ENCODE results near the gene AFF3.
A peak's percentile ranks its signal among the peaks of the same experiment; 100 is the strongest.

AFF3 gene

GRCh38 chr2:99656994-99657393 lies 485.4 kb downstream of the AFF3 start:
- TF ChIP-seq BACH2 (CRISPR knock-in tag; IDR thresholded peaks at IDR 0.05; ENCODE audit: borderline replicate concordance) (no peak), PPARA (CRISPR knock-in tag; IDR thresholded peaks at IDR 0.05; ENCODE audit: borderline replicate concordance) (no peak), TSHZ2 (CRISPR knock-in tag; IDR thresholded peaks at IDR 0.05) (0 out of 2 replicates have a peak, but pooled peaks have one; percentile 40), RARB (CRISPR knock-in tag; IDR thresholded peaks at IDR 0.05) (no peak), OSR1 (CRISPR knock-in tag; IDR thresholded peaks at IDR 0.05) (no peak), TOX (CRISPR knock-in tag; IDR thresholded peaks at IDR 0.05; ENCODE audit: borderline replicate concordance) (no peak), CSDC2 (CRISPR knock-in tag; IDR thresholded peaks at IDR 0.05) (no peak), POU6F1 (CRISPR knock-in tag; IDR thresholded peaks at IDR 0.05; ENCODE audit: borderline replicate concordance, low read depth) (no peak), ZNF565 (CRISPR knock-in tag; conservative IDR thresholded peaks at IDR 0.05; ENCODE audit: low read depth) (no peak), SNAI2 (CRISPR knock-in tag; IDR thresholded peaks at IDR 0.05) (0 out of 2 replicates have a peak, but pooled peaks have one; percentile 22), GLIS3 (CRISPR knock-in tag; IDR thresholded peaks at IDR 0.05) (no peak), TCF4 (CRISPR knock-in tag; IDR thresholded peaks at IDR 0.05; ENCODE audit: borderline replicate concordance) (peak; percentile 46), CREB5 (CRISPR knock-in tag; IDR thresholded peaks at IDR 0.05; ENCODE audit: low read depth) (no peak), ISL1 (CRISPR knock-in tag; IDR thresholded peaks at IDR 0.05) (0 out of 2 replicates have a peak, but pooled peaks have one; percentile 15), ZC3H10 (CRISPR knock-in tag; IDR thresholded peaks at IDR 0.05) (no peak), PATZ1 (CRISPR knock-in tag; IDR thresholded peaks at IDR 0.05; ENCODE audit: borderline replicate concordance) (no peak), CSRNP3 (CRISPR knock-in tag; IDR thresholded peaks at IDR 0.05) (no peak)
- peak; percentile 51 for ATAC-seq

- TF ChIP-seq ZC3H10 (CRISPR knock-in tag; IDR thresholded peaks at IDR 0.05) (no peak), ZFP30 (CRISPR knock-in tag; IDR thresholded peaks at IDR 0.05) (no peak), CREB5 (CRISPR knock-in tag; IDR thresholded peaks at IDR 0.05; ENCODE audit: low read depth) (no peak), PATZ1 (CRISPR knock-in tag; IDR thresholded peaks at IDR 0.05; ENCODE audit: borderline replicate concordance) (no peak), ARNTL (CRISPR knock-in tag; IDR thresholded peaks at IDR 0.05; ENCODE audit: borderline replicate concordance, low read depth) (no peak), BACH2 (CRISPR knock-in tag; IDR thresholded peaks at IDR 0.05; ENCODE audit: borderline replicate concordance) (no peak), ISL1 (CRISPR knock-in tag; IDR thresholded peaks at IDR 0.05) (no peak), PPARA (CRISPR knock-in tag; IDR thresholded peaks at IDR 0.05; ENCODE audit: borderline replicate concordance) (no peak), TCF4 (CRISPR knock-in tag; IDR thresholded peaks at IDR 0.05; ENCODE audit: borderline replicate concordance) (no peak), SNAI2 (CRISPR knock-in tag; IDR thresholded peaks at IDR 0.05) (no peak), POU6F1 (CRISPR knock-in tag; IDR thresholded peaks at IDR 0.05; ENCODE audit: borderline replicate concordance, low read depth) (no peak), ZNF70 (CRISPR knock-in tag; IDR thresholded peaks at IDR 0.05) (no peak), OSR1 (CRISPR knock-in tag; IDR thresholded peaks at IDR 0.05) (no peak), ZFP3 (CRISPR knock-in tag; IDR thresholded peaks at IDR 0.05) (no peak), RARB (CRISPR knock-in tag; IDR thresholded peaks at IDR 0.05) (no peak), CSDC2 (CRISPR knock-in tag; IDR thresholded peaks at IDR 0.05) (no peak), TOX (CRISPR knock-in tag; IDR thresholded peaks at IDR 0.05; ENCODE audit: borderline replicate concordance) (no peak)
- ATAC-seq = no peak; the same call in 2 of the 3 replicates
Observed at GRCh38 chr2:99653433-99653832, 489.0 kb downstream of the AFF3 start.

Data from SK-N-SH treated with all-trans-retinoic acid at 6 μM for 48 hours (cell line).